SK-N-SH (cell line): ENCODE measurements around the gene OTUD7B. TPM values are rescaled to one million over a fixed set of nuclear protein-coding genes. Genes with fewer than 3 reads are reported as not detected.

Experiments used
- CTCF ChIA-PET: fragments of 300-600, 350-600 bp; formaldehyde crosslinking; extraction: SDS; loops from one replicate; lab custom pipeline; 2021; lab: Yijun Ruan, JAX
- POLR2A ChIA-PET: fragments of 350-600 bp; sonication (Branson Sonifier 250); formaldehyde crosslinking; extraction: SDS; loops from one replicate; lab custom pipeline; 2020; ENCODE audit warnings: antibody characterized with exemption, inconsistent platforms; lab: Yijun Ruan, JAX
- DNase-seq: peaks from one replicate; pipeline ENCODE4 v3.0.0; 2012
- H2AFZ ChIP-seq: fragments of 200-600 bp; sonication (generic); 2 replicates; pipeline ENCODE4 v1.8.1; 2016; ENCODE audit warnings: antibody characterized with exemption, mild to moderate bottlenecking, low read depth
- H3F3A ChIP-seq: fragments of 200-600 bp; sonication (generic); replicated peaks from 2 replicates; pipeline ENCODE3; 2016; ENCODE audit warnings: antibody characterized with exemption, mild to moderate bottlenecking; ENCODE audit not compliant: insufficient read depth
- H3K27ac ChIP-seq, 2 experiments: fragments of 200-500 bp in 1 of 2; fragments of 200-600 bp in 1 of 2; sonication (Bioruptor generic) in 1 of 2; sonication (generic), shearing (Covaris generic) in 1 of 2; 2 replicates each; pipeline versions ENCODE4 v1.5.1 to v1.6.1; 2014 to 2016; ENCODE audit warnings: low read depth in 2 of 2, inconsistent platforms in 1 of 2, low read length in 1 of 2, mild to moderate bottlenecking in 1 of 2, mixed read lengths in 1 of 2
- H3K27me3 ChIP-seq: fragments of 200-600 bp; sonication (generic), shearing (Covaris generic); 2 replicates; pipeline ENCODE4 v1.6.1; 2016; ENCODE audit warnings: mixed run types; ENCODE audit not compliant: insufficient read depth
- H3K36me3 ChIP-seq, 2 experiments: fragments of 200-500 bp in 1 of 2; fragments of 200-600 bp in 1 of 2; sonication (Bioruptor generic) in 1 of 2; sonication (generic) in 1 of 2; replicated peaks in 1 of 2; 2 replicates each; pipeline versions ENCODE3 to v1.5.1; 2014 to 2016; ENCODE audit warnings: low read length in 1 of 2, mild to moderate bottlenecking in 1 of 2; ENCODE audit not compliant: insufficient read depth in 2 of 2, control insufficient read depth in 1 of 2
- H3K4me1 ChIP-seq, 2 experiments: fragments of 200-500 bp in 1 of 2; fragments of 200-600 bp in 1 of 2; sonication (Bioruptor generic) in 1 of 2; sonication (generic), shearing (Covaris generic) in 1 of 2; 2 replicates each; pipeline versions ENCODE4 v1.5.1 to v1.6.1; 2014 to 2016; ENCODE audit warnings: low read depth in 1 of 2, low read length in 1 of 2, mixed run types in 1 of 2; ENCODE audit not compliant: insufficient read depth in 2 of 2, control insufficient read depth in 1 of 2
- H3K4me2 ChIP-seq: fragments of 200-600 bp; sonication (generic), shearing (Covaris generic); 2 replicates; pipeline ENCODE4 v1.6.1; 2017; ENCODE audit warnings: mixed run types
- H3K4me3 ChIP-seq, 2 experiments: fragments of 200-500 bp in 1 of 2; fragments of 200-600 bp in 1 of 2; sonication (Bioruptor generic) in 1 of 2; sonication (generic), shearing (Covaris generic) in 1 of 2; 2 replicates each; pipeline versions ENCODE4 v1.5.1 to v1.8.1; 2014 to 2016; ENCODE audit warnings: low read depth in 2 of 2, inconsistent platforms in 1 of 2, low read length in 1 of 2, mild to moderate bottlenecking in 1 of 2, mixed read lengths in 1 of 2, moderate library complexity in 1 of 2
- H3K79me2 ChIP-seq: fragments of 200-600 bp; sonication (generic); 2 replicates; pipeline ENCODE4 v1.8.1; 2017; ENCODE audit warnings: mild to moderate bottlenecking; ENCODE audit not compliant: insufficient read depth
- H3K9ac ChIP-seq: fragments of 200-600 bp; sonication (generic); 2 replicates; pipeline ENCODE4 v1.6.1; 2017; ENCODE audit warnings: mixed run types
- H3K9me2 ChIP-seq: fragments of 200-600 bp; sonication (generic); 2 replicates; pipeline ENCODE4 v1.6.1; 2017; ENCODE audit warnings: mixed run types
- H3K9me3 ChIP-seq: fragments of 200-600 bp; sonication (generic); 2 replicates; pipeline ENCODE4 v1.6.1; 2017; ENCODE audit warnings: mixed run types, mild to moderate bottlenecking, moderate library complexity
- H4K20me1 ChIP-seq: fragments of 200-600 bp; sonication (generic); 2 replicates; pipeline ENCODE4 v1.6.1; 2017; ENCODE audit warnings: mild to moderate bottlenecking, mixed run types; ENCODE audit not compliant: insufficient read depth
- CHD2 ChIP-seq: fragments of 150-350 bp; IDR thresholded peaks from 2 replicates; pipeline ENCODE4 v1.6.1; 2018; ENCODE audit warnings: low read length; ENCODE audit not compliant: partially characterized antibody
- ELF1 ChIP-seq: IDR thresholded peaks from 2 replicates; pipeline ENCODE4 v1.4.0; 2012
- EP300 ChIP-seq, 2 experiments: IDR thresholded peaks; 2 replicates each; pipeline versions ENCODE4 v1.4.0 to v1.6.1; 2012; ENCODE audit warnings: borderline replicate concordance in 1 of 2, low read depth in 1 of 2, low read length in 1 of 2
- FOSL2 ChIP-seq: IDR thresholded peaks from 2 replicates; pipeline ENCODE4 v1.4.0; 2012; ENCODE audit warnings: low read depth, mild to moderate bottlenecking, moderate library complexity, borderline replicate concordance
- FOXM1 ChIP-seq: IDR thresholded peaks from 2 replicates; pipeline ENCODE4 v1.4.0; 2012; ENCODE audit warnings: low read depth, mild to moderate bottlenecking
- GABPA ChIP-seq: IDR thresholded peaks from 2 replicates; pipeline ENCODE4 v1.4.0; 2012; ENCODE audit warnings: low read depth, mild to moderate bottlenecking
- GATA2 ChIP-seq: sonication (generic); formaldehyde crosslinking; IDR thresholded peaks from 2 replicates; pipeline ENCODE4 v1.5.0; 2020; ENCODE audit warnings: mild to moderate bottlenecking, missing genetic modification reagents
- MEF2A ChIP-seq: IDR thresholded peaks from 2 replicates; pipeline ENCODE4 v1.4.0; 2012; ENCODE audit warnings: low read depth, borderline replicate concordance
- MXI1 ChIP-seq: IDR thresholded peaks from 2 replicates; pipeline ENCODE4 v1.6.1; 2012; ENCODE audit warnings: mild to moderate bottlenecking, low read depth, low read length, improper control_type of control experiment
- NFIC ChIP-seq: IDR thresholded peaks from 2 replicates; pipeline ENCODE4 v1.4.0; 2012; ENCODE audit warnings: borderline replicate concordance
- NRF1 ChIP-seq: IDR thresholded peaks from 2 replicates; pipeline ENCODE4 v1.6.1; 2012; ENCODE audit warnings: low read depth, mild to moderate bottlenecking, low read length
- POLR2AphosphoS5 ChIP-seq: IDR thresholded peaks from 2 replicates; pipeline ENCODE4 v1.6.1; 2012; ENCODE audit warnings: low read depth, low read length
- SIN3A ChIP-seq: IDR thresholded peaks from 2 replicates; pipeline ENCODE4 v1.6.1; 2012; ENCODE audit warnings: low read depth, mild to moderate bottlenecking, low read length, moderate library complexity, borderline replicate concordance
- SMC3 ChIP-seq: IDR thresholded peaks from 2 replicates; pipeline ENCODE4 v1.6.1; 2012; ENCODE audit warnings: low read depth, low read length, improper control_type of control experiment
- TAF1 ChIP-seq: IDR thresholded peaks from 2 replicates; pipeline ENCODE4 v1.6.1; 2012; ENCODE audit warnings: low read depth, mild to moderate bottlenecking, low read length, moderate library complexity, borderline replicate concordance
- TCF12 ChIP-seq: IDR thresholded peaks from 2 replicates; pipeline ENCODE4 v1.4.0; 2012
- TEAD4 ChIP-seq: IDR thresholded peaks from 2 replicates; pipeline ENCODE4 v1.4.0; 2012; ENCODE audit warnings: mild to moderate bottlenecking, borderline replicate concordance; ENCODE audit not compliant: insufficient read depth
- WGBS: methylation state at CpG from one replicate; pipeline ENCODE4 v1.1.6; 2017; ENCODE audit warnings: low lambda C conversion rate; 5-methylcytosine and 5-hydroxymethylcytosine counted together
- polyA plus RNA-seq, 3 experiments: library from polyadenylated mRNA; depleted of rRNA; stranded (reverse); fragments of >200 nt; gene quantifications; 2 replicates each; pipeline ENCODE4 v1.2.3, GENCODE V29; 2012
- TF ChIP-seq, protein P1 (sequence below): IDR thresholded peaks from 2 replicates; pipeline ENCODE4; 2012
- TF ChIP-seq, protein P2 (sequence below): IDR thresholded peaks from 2 replicates; pipeline ENCODE4 v1.4.0; 2012; ENCODE audit warnings: low read depth, borderline replicate concordance
- TF ChIP-seq, protein P3 (sequence below): IDR thresholded peaks from 2 replicates; pipeline ENCODE4 v1.4.0; 2012; ENCODE audit warnings: low read depth, borderline replicate concordance
- TF ChIP-seq, protein P4 (sequence below): fragments of 150-350 bp; IDR thresholded peaks from 2 replicates; pipeline ENCODE4 v1.6.1; 2016; ENCODE audit warnings: mild to moderate bottlenecking, low read depth, low read length
- TF ChIP-seq, protein P5 (sequence below): IDR thresholded peaks from 2 replicates; pipeline ENCODE4 v1.6.1; 2012; ENCODE audit warnings: mild to moderate bottlenecking, low read depth, low read length, moderate library complexity
- TF ChIP-seq, protein P6 (sequence below): IDR thresholded peaks from 2 replicates; pipeline ENCODE4 v1.4.0; 2012; ENCODE audit warnings: low read depth

Gene OTUD7B
- 4.2 and 5.8 TPM in 2 replicates for polyA plus RNA-seq (2012; rRNA removed)
- polyA plus RNA-seq (2012; cell fraction: cytosol; rRNA removed): 3.4 and 3.8 TPM in 2 replicates
- 5.3 and 6.1 TPM in 2 replicates for polyA plus RNA-seq (2012; cell fraction: nucleus; rRNA removed)

DNA sequence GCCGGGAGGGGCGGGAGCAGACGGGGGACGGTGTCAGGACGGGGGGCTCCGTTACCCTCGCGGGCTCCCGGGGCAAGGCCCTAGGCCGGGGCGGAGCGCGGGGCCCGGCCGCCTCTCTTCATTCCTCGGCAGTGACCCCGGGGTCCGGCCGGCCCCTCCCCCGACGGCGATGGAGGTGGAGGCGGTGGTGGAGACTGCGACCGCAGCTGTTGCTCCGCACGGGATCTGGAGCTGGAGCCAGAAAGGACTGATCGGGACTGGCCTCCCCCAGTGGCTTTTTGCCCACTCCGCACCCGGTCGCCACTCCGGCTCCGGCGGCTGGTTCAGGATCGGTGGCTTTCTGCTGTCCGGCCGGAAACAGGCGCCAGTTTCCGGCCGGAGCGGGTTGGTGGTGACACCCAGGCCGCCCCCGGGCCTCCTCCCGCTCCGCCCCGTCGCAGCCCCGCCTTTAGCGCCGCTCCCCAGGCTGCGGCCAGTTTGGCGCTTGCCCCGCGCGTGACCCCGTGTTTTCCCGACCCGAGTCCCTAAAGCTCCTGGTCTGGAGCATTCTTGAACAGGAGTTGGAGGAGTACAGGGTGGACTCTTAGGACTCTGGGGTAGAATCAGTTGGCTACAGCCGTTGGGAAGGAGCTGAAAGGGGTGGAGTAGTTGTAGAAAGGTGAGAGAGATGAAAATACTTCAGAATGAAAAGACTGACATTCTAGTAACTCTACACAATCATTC is at the start of gene OTUD7B:
Gene OTUD7B (minus strand): TSS at position 334 of the 723 bp plus-strand sequence. CDS start 33,216 bp downstream, outside the sequence.
- Histone ChIP-seq H3K9me2 (no peaks in the 10 kb centered on the region), H3K27ac (peak within 1 kb of the TSS; percentile 93 to 98), H4K20me1 (peaks cover 28% of the 10 kb centered on the region), H3K9me3 (no peaks in the 10 kb centered on the region), H3K4me3 (peak within 1 kb of the TSS; percentile 78 to 100), H2AFZ (peak within 1 kb of the TSS; percentile 99), H3K36me3 (peaks cover 7 to 8% of the 10 kb centered on the region in 2 experiments), H3K79me2 (peaks cover 46% of the 10 kb centered on the region), H3K27me3 (no peaks in the 10 kb centered on the region), H3K9ac (peak within 1 kb of the TSS; percentile 99), H3K4me1 (peaks cover 19 to 25% of the 10 kb centered on the region in 2 experiments; a peak in 3 of 4 replicates), H3K4me2 (peak within 1 kb of the TSS; percentile 92), H3F3A (peaks cover 16% of the 10 kb centered on the region)
- peak; percentile 94 for DNase-seq
- POLR2A ChIA-PET: interaction anchor here (0.6 to 2.9 kb wide), 5 partner anchors 12 to 290 kb away, joined by 3 to 16 read pairs (median 4); partner anchors contain the start of gene VPS45
- CTCF ChIA-PET: interaction anchor here (0.7 to 3.8 kb wide), 9 partner anchors 9 to 167 kb away, joined by 3 to 15 read pairs (median 4); partner anchors contain the start of gene VPS45
- 8% methylated on average over 7 of the region's 59 CpGs for WGBS
- TF ChIP-seq ELF1: peak; percentile 65; the same call in 1 of the 2 replicates
- TF ChIP-seq MXI1: peak; percentile 66
- 0 out of 2 replicates have a peak, but pooled peaks have one; percentile 19 for TF ChIP-seq SMC3
- TF ChIP-seq POLR2AphosphoS5: peak; percentile 81; the same call in 1 of the 2 replicates
- TF ChIP-seq, protein P1, sequence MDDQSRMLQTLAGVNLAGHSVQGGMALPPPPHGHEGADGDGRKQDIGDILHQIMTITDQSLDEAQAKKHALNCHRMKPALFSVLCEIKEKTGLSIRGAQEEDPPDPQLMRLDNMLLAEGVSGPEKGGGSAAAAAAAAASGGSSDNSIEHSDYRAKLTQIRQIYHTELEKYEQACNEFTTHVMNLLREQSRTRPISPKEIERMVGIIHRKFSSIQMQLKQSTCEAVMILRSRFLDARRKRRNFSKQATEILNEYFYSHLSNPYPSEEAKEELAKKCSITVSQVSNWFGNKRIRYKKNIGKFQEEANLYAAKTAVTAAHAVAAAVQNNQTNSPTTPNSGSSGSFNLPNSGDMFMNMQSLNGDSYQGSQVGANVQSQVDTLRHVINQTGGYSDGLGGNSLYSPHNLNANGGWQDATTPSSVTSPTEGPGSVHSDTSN: peak; percentile 26
- TF ChIP-seq FOXM1: no peak
- TF ChIP-seq SIN3A: peak; percentile 91; the same call in 1 of the 2 replicates
- TF ChIP-seq CHD2: peak; percentile 72
- TF ChIP-seq NFIC: peak; percentile 28
- TF ChIP-seq EP300 (IDR thresholded peaks at IDR 0.05; ENCODE audit: borderline replicate concordance in 1 of 2, low read depth in 1 of 2, low read length in 1 of 2): peak; percentile 29 to 74; a peak in 2 of 4 replicates
- TF ChIP-seq, protein P2, sequence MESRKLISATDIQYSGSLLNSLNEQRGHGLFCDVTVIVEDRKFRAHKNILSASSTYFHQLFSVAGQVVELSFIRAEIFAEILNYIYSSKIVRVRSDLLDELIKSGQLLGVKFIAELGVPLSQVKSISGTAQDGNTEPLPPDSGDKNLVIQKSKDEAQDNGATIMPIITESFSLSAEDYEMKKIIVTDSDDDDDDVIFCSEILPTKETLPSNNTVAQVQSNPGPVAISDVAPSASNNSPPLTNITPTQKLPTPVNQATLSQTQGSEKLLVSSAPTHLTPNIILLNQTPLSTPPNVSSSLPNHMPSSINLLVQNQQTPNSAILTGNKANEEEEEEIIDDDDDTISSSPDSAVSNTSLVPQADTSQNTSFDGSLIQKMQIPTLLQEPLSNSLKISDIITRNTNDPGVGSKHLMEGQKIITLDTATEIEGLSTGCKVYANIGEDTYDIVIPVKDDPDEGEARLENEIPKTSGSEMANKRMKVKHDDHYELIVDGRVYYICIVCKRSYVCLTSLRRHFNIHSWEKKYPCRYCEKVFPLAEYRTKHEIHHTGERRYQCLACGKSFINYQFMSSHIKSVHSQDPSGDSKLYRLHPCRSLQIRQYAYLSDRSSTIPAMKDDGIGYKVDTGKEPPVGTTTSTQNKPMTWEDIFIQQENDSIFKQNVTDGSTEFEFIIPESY: no peak
- TF ChIP-seq, protein P3, sequence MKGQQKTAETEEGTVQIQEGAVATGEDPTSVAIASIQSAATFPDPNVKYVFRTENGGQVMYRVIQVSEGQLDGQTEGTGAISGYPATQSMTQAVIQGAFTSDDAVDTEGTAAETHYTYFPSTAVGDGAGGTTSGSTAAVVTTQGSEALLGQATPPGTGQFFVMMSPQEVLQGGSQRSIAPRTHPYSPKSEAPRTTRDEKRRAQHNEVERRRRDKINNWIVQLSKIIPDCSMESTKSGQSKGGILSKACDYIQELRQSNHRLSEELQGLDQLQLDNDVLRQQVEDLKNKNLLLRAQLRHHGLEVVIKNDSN: peak; percentile 55
- no peak for TF ChIP-seq NRF1
- no peak for TF ChIP-seq FOSL2
- peak; percentile 89 for TF ChIP-seq GABPA
- peak; percentile 37; the same call in 1 of the 2 replicates for TF ChIP-seq TCF12
- TF ChIP-seq, protein P4, sequence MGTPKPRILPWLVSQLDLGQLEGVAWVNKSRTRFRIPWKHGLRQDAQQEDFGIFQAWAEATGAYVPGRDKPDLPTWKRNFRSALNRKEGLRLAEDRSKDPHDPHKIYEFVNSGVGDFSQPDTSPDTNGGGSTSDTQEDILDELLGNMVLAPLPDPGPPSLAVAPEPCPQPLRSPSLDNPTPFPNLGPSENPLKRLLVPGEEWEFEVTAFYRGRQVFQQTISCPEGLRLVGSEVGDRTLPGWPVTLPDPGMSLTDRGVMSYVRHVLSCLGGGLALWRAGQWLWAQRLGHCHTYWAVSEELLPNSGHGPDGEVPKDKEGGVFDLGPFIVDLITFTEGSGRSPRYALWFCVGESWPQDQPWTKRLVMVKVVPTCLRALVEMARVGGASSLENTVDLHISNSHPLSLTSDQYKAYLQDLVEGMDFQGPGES: no peak
- TF ChIP-seq, protein P5, sequence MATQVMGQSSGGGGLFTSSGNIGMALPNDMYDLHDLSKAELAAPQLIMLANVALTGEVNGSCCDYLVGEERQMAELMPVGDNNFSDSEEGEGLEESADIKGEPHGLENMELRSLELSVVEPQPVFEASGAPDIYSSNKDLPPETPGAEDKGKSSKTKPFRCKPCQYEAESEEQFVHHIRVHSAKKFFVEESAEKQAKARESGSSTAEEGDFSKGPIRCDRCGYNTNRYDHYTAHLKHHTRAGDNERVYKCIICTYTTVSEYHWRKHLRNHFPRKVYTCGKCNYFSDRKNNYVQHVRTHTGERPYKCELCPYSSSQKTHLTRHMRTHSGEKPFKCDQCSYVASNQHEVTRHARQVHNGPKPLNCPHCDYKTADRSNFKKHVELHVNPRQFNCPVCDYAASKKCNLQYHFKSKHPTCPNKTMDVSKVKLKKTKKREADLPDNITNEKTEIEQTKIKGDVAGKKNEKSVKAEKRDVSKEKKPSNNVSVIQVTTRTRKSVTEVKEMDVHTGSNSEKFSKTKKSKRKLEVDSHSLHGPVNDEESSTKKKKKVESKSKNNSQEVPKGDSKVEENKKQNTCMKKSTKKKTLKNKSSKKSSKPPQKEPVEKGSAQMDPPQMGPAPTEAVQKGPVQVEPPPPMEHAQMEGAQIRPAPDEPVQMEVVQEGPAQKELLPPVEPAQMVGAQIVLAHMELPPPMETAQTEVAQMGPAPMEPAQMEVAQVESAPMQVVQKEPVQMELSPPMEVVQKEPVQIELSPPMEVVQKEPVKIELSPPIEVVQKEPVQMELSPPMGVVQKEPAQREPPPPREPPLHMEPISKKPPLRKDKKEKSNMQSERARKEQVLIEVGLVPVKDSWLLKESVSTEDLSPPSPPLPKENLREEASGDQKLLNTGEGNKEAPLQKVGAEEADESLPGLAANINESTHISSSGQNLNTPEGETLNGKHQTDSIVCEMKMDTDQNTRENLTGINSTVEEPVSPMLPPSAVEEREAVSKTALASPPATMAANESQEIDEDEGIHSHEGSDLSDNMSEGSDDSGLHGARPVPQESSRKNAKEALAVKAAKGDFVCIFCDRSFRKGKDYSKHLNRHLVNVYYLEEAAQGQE: peak; percentile 56; the same call in 1 of the 2 replicates
- peak; percentile 96 for TF ChIP-seq TAF1
- TF ChIP-seq MEF2A: peak; percentile 44; the same call in 1 of the 2 replicates
- 0 out of 2 replicates have a peak, but pooled peaks have one; percentile 41 for TF ChIP-seq TEAD4
- TF ChIP-seq, protein P6, sequence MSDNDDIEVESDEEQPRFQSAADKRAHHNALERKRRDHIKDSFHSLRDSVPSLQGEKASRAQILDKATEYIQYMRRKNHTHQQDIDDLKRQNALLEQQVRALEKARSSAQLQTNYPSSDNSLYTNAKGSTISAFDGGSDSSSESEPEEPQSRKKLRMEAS: peak; percentile 64
- TF ChIP-seq GATA2 (CRISPR knock-in tag): no peak
